Endodermal cell (in vitro differentiated cells): ENCODE data around the gene PSMD4. TPM values are rescaled to one million over a fixed set of nuclear protein-coding genes. Genes with fewer than 3 reads are reported as not detected.
A peak's percentile ranks its signal among the peaks of the same experiment; 100 is the strongest.
"Not testable (repeated sequence)": the region's sequence is repeated elsewhere in the genome, so short reads cannot be mapped to it uniquely, and the experiment has no call there.

Source experiments
- DNase-seq: peaks from one replicate; pipeline ENCODE4 v3.0.0-alpha.2; 2017
- H3K27ac ChIP-seq: 2 replicates; pipeline ENCODE4 v1.5.1; 2013; ENCODE audit warnings: mild to moderate bottlenecking, low read depth, low read length, moderate library complexity
- H3K27me3 ChIP-seq: 2 replicates; pipeline ENCODE4 v1.6.1; 2013; ENCODE audit warnings: mild to moderate bottlenecking, low read length, moderate library complexity; ENCODE audit not compliant: insufficient read depth, control insufficient read depth, poor library complexity, severe bottlenecking
- H3K36me3 ChIP-seq: 2 replicates; pipeline ENCODE4 v1.7.0; 2013; ENCODE audit warnings: mild to moderate bottlenecking, low read length, moderate library complexity; ENCODE audit not compliant: control insufficient read depth, insufficient read depth
- H3K4me1 ChIP-seq: one replicate; pipeline ENCODE4 v1.7.0; 2013; ENCODE audit warnings: low read length; ENCODE audit not compliant: control insufficient read depth, insufficient read depth
- H3K4me3 ChIP-seq: 2 replicates; pipeline ENCODE4 v1.5.1; 2013; ENCODE audit warnings: mild to moderate bottlenecking, low read length, moderate library complexity
- H3K9ac ChIP-seq: 2 replicates; pipeline ENCODE4 v1.6.1; 2013; ENCODE audit warnings: mild to moderate bottlenecking, low read length, moderate library complexity; ENCODE audit not compliant: poor library complexity, severe bottlenecking; ENCODE audit errors: extremely low read depth
- H3K9me3 ChIP-seq: 2 replicates; pipeline ENCODE4 v1.6.1; 2013; ENCODE audit warnings: mild to moderate bottlenecking, low read length, moderate library complexity; ENCODE audit not compliant: control insufficient read depth
- H3K27ac Mint-ChIP-seq: 2 replicates; pipeline ENCODE4 v1.8.0; 2020; ENCODE audit warnings: mixed read lengths
- H3K27me3 Mint-ChIP-seq: 2 replicates; pipeline ENCODE4 v1.8.0; 2021; ENCODE audit warnings: mild to moderate bottlenecking, mixed read lengths; ENCODE audit not compliant: insufficient read depth
- H3K36me3 Mint-ChIP-seq: 2 replicates; pipeline ENCODE4 v1.8.0; 2020; ENCODE audit warnings: low read depth, mixed read lengths
- H3K4me1 Mint-ChIP-seq: 2 replicates; pipeline ENCODE4 v1.8.0; 2020; ENCODE audit warnings: mixed read lengths
- H3K4me3 Mint-ChIP-seq: 2 replicates; pipeline ENCODE4 v1.8.0; 2020; ENCODE audit warnings: mild to moderate bottlenecking, moderate library complexity, mixed read lengths
- H3K9me3 Mint-ChIP-seq: 2 replicates; pipeline ENCODE4 v1.8.0; 2020; ENCODE audit warnings: mild to moderate bottlenecking, mixed read lengths
- CTCF ChIP-seq: fragments of 200-600 bp; sonication (generic); conservative IDR thresholded peaks from 2 replicates; pipeline ENCODE4 v1.5.0; 2021; ENCODE audit warnings: antibody characterized with exemption, mild to moderate bottlenecking
- WGBS, 2 experiments: methylation state at CpG; one replicate each; pipeline versions ENCODE4 v1.1.5 to v1.1.7; 2013; ENCODE audit warnings: missing lambda C conversion rate in 2 of 2, mixed read lengths in 1 of 2; ENCODE audit not compliant: insufficient coverage in 1 of 2, insufficient read length in 1 of 2; 5-methylcytosine and 5-hydroxymethylcytosine counted together
- long read RNA-seq, 4 experiments: library from polyadenylated mRNA in 2 of 4; library from RNA in 1 of 4; library from capped mRNA in 1 of 4; stranded (forward) in 3 of 4; unstranded in 1 of 4; transcript quantifications; one replicate each; pipeline ENCODE4 v2.0.0, GENCODE V29; 2020 to 2021; ENCODE audit warnings: inconsistent platforms in 1 of 4
- polyA plus RNA-seq, 2 experiments: library from polyadenylated mRNA; stranded (reverse); fragments of 50-300 nt; gene quantifications; one replicate each; pipeline ENCODE4 v1.2.3, GENCODE V29; 2013
- total RNA-seq, 2 donors: library from RNA; stranded (reverse); fragmentation: NEBNext Ultra II Directional in 1 of 2; extraction: Animal tissue kit (Norgen Biotek cat#: 25700) in 1 of 2; gene quantifications; 2 replicates in 1 of 2; 3 replicates in 1 of 2; pipeline ENCODE4 v1.2.1, GENCODE V29; 2021

The PSMD4 gene
- 100 to 1,000 TPM; 188 to 205 TPM for total RNA-seq
- polyA plus RNA-seq (2013, experiment 1 of 2) = 163 TPM
- 157 TPM for polyA plus RNA-seq (2013, experiment 2 of 2)
- long read RNA-seq, experiment 1, transcript PSMD4-202 (10 exons, 1,350 nt) = major isoform, 30 of 119 reads
- long read RNA-seq, experiment 1, partial matches to known transcripts = 31 of 119 reads
- long read RNA-seq, experiment 1, other reads (novel, unspliced or antisense) = 56 of 119 reads
- long read RNA-seq, experiment 2, transcript PSMD4-201 (10 exons, 1,333 nt) = minor isoform, 13 of 346 reads
- long read RNA-seq, experiment 2, transcript PSMD4-202 (10 exons, 1,350 nt) = major isoform, 295 of 346 reads
- long read RNA-seq, experiment 2, partial matches to known transcripts = 6 of 346 reads
- long read RNA-seq, experiment 2, other reads (novel, unspliced or antisense) = 32 of 346 reads
- long read RNA-seq, experiment 3, transcript PSMD4-202 (10 exons, 1,350 nt) = major isoform, 552 of 665 reads
- long read RNA-seq, experiment 3, transcript PSMD4-201 (10 exons, 1,333 nt) = minor isoform, 41 of 665 reads
- long read RNA-seq, experiment 3, partial matches to known transcripts = 4 of 665 reads
- long read RNA-seq, experiment 3, other reads (novel, unspliced or antisense) = 67 of 665 reads
- long read RNA-seq, experiment 4, transcript PSMD4-201 (10 exons, 1,333 nt) = minor isoform, 19 of 294 reads
- long read RNA-seq, experiment 4, transcript PSMD4-202 (10 exons, 1,350 nt) = major isoform, 238 of 294 reads
- long read RNA-seq, experiment 4, partial matches to known transcripts = 8 of 294 reads
- long read RNA-seq, experiment 4, other reads (novel, unspliced or antisense) = 29 of 294 reads

GRCh38 chr1:151254217-151255213 lies at the start of gene PSMD4:
TSS of gene PSMD4 (plus strand) at chr1:151254734. CDS start at chr1:151254783, 49 bp downstream.
- Histone ChIP-seq H3K27me3 (no peaks in the 10 kb centered on the region), H3K9me3 (no peaks in the 10 kb centered on the region), H3K4me3 (peak within 1 kb of the TSS; percentile 94), H3K9ac (peak within 1 kb of the TSS; percentile 87), H3K4me1 (no peaks in the 10 kb centered on the region), H3K36me3 (peaks cover 14% of the 10 kb centered on the region), H3K27ac (peak within 1 kb of the TSS; percentile 72)
- peaks cover 8% of the 10 kb centered on the region for H3K4me1 Mint-ChIP-seq
- peaks cover 4% of the 10 kb centered on the region for H3K9me3 Mint-ChIP-seq
- no peaks in the 10 kb centered on the region for H3K27me3 Mint-ChIP-seq
- peak; percentile 35 for TF ChIP-seq CTCF
- H3K4me3 Mint-ChIP-seq = peak within 1 kb of the TSS; percentile 79
- peak within 1 kb of the TSS; percentile 99 for H3K27ac Mint-ChIP-seq
- DNase-seq = peak; percentile 98
- peaks cover 9% of the 10 kb centered on the region for H3K36me3 Mint-ChIP-seq
- 32 to 37% methylated on average over 34 to 56 of the region's 56 CpGs for WGBS, 2 experiments

GRCh38 chr1:151205381-151205965 lies 49.1 kb upstream of the PSMD4 start:
- not testable (repeated sequence) for H3K9me3 Mint-ChIP-seq, H3K27me3 Mint-ChIP-seq, H3K9ac ChIP-seq, H3K9me3 ChIP-seq, H3K4me1 Mint-ChIP-seq, H3K27me3 ChIP-seq, H3K27ac Mint-ChIP-seq, H3K4me3 Mint-ChIP-seq, DNase-seq, H3K4me1 ChIP-seq, H3K27ac ChIP-seq, H3K4me3 ChIP-seq
- H3K36me3 Mint-ChIP-seq = peaks cover 54% of the 10 kb centered on the region
- H3K36me3 ChIP-seq = peaks cover 62% of the 10 kb centered on the region
- WGBS, 2 experiments = 95 to 96% methylated on average over 11 to 12 of the region's 12 CpGs

GRCh38 chr1:151210830-151211229 lies 43.7 kb upstream of the PSMD4 start:
- Histone ChIP-seq H3K27me3 (no peaks in the 10 kb centered on the region), H3K27ac (no peak overlapping the region), H3K4me3 (no peak overlapping the region), H3K9me3 (no peaks in the 10 kb centered on the region), H3K9ac (no peak overlapping the region), H3K36me3 (peaks cover 66% of the 10 kb centered on the region), H3K4me1 (no peaks in the 10 kb centered on the region)
- DNase-seq = no peak
- Mint-ChIP-seq H3K36me3 (peaks cover 68% of the 10 kb centered on the region), H3K4me3 (no peak overlapping the region), H3K9me3 (no peaks in the 10 kb centered on the region), H3K27me3 (no peaks in the 10 kb centered on the region), H3K4me1 (peaks cover 2% of the 10 kb centered on the region), H3K27ac (peak overlapping the region; percentile 55)
- no peak for TF ChIP-seq CTCF
- 83 to 100% methylated on average over 1 of the region's 1 CpG for WGBS, 2 experiments
